Stimulated activated CD8-positive, alpha-beta memory T cell treated with anti-CD3 and anti-CD28 coated beads, Interleukin-15, amount 100 ng/mL, for 24 hours (primary cell): ENCODE data around the gene ADAM33.

Source experiments
- DNase-seq: peaks from one replicate; pipeline ENCODE4 v3.0.0-alpha.2; 2020; ENCODE audit warnings: low read depth

The ADAM33 gene

GRCh38 chr20:3663858-3664257, 18.0 kb downstream of the ADAM33 start:
- no peak for DNase-seq

- DNase-seq = no peak
Measured at GRCh38 chr20:3663031-3663701, 18.6 kb downstream of the ADAM33 start, which contains the start of gene GFRA4. TSS of gene GFRA4 (minus strand) at chr20:3663399. CDS start at chr20:3663399, 0 bp downstream.

- DNase-seq = no peak
Measured at GRCh38 chr20:3661814-3662665, 19.8 kb downstream of the ADAM33 start.

GRCh38 chr20:3661060-3661813, 20.6 kb downstream of the ADAM33 start:
- DNase-seq = no peak

- no peak for DNase-seq
Measured at GRCh38 chr20:3660262-3661059, 21.3 kb downstream of the ADAM33 start.

- no peak for DNase-seq
Measured at GRCh38 chr20:3659492-3660261, 22.1 kb downstream of the ADAM33 start.

GRCh38 chr20:3658716-3659491, 22.9 kb downstream of the ADAM33 start:
- no peak for DNase-seq

GRCh38 chr20:3658019-3658715, 23.6 kb downstream of the ADAM33 start:
- DNase-seq = no peak

- DNase-seq = no peak
Measured at GRCh38 chr20:3655131-3655405, 26.7 kb downstream of the ADAM33 start.

- DNase-seq = no peak
Measured at GRCh38 chr20:3654326-3655130, 27.3 kb downstream of the ADAM33 start.

GRCh38 chr20:3653921-3654320, 27.9 kb downstream of the ADAM33 start:
- no peak for DNase-seq

- DNase-seq = no peak
Measured at GRCh38 chr20:3652676-3653596, 28.9 kb downstream of the ADAM33 start.

- no peak for DNase-seq
Measured at GRCh38 chr20:3652221-3652620, 29.6 kb downstream of the ADAM33 start.

- DNase-seq = no peak
Measured at GRCh38 chr20:3651204-3651962, 30.4 kb downstream of the ADAM33 start.

- DNase-seq = no peak
Measured at GRCh38 chr20:3648951-3649350, 32.9 kb downstream of the ADAM33 start.

- no peak for DNase-seq
Measured at GRCh38 chr20:3647473-3647872, 34.3 kb downstream of the ADAM33 start.

- no peak for DNase-seq
Measured at GRCh38 chr20:3646651-3647050, 35.2 kb downstream of the ADAM33 start.
